Measurements from ENCODE around the gene SYNGR3.

- TF ChIP-seq FOXA1 (IDR thresholded peaks at IDR 0.05) (no peak), TARDBP (IDR thresholded peaks at IDR 0.05) (no peak), L3MBTL2 (conservative IDR thresholded peaks at IDR 0.05) (no peak), BHLHE40 (IDR thresholded peaks at IDR 0.05; ENCODE audit: borderline replicate concordance) (no peak), ELF4 (IDR thresholded peaks at IDR 0.05) (no peak), FOXK2 (IDR thresholded peaks at IDR 0.05) (no peak), SUZ12 (IDR thresholded peaks at IDR 0.05) (no peak), CTBP1 (IDR thresholded peaks at IDR 0.05; ENCODE audit: borderline replicate concordance) (no peak)
Measured at GRCh38 chr16:2004795-2005517, 15.2 kb downstream of the SYNGR3 start.

Measured in HEK293T (cell line).